Activated naive CD8-positive, alpha-beta T cell treated with anti-CD3 and anti-CD28 coated beads, Interleukin-2, amount 10 ng/mL, durations not matched to agents 7 days and 5 days (primary cell): Measurements from ENCODE around the gene ABCC3. TPM values are rescaled to one million over a fixed set of nuclear protein-coding genes. Genes with fewer than 3 reads are reported as not detected.

Experiments used
- ATAC-seq: fragments of 150-1000 bp; cut with Tn5 transposase; one replicate; pipeline ENCODE4 v1.10.0; 2021; ENCODE audit warnings: low read depth, moderate library complexity
- POLR2A ChIA-PET: fragments of 350-600 bp; sonication (Branson Sonifier 250); formaldehyde crosslinking; loops from one replicate; lab custom pipeline; 2021; ENCODE audit warnings: antibody characterized with exemption; lab: Charles Lee
- DNase-seq: peaks from one replicate; pipeline ENCODE4 v3.0.0; 2021
- H3K27ac Mint-ChIP-seq: one replicate; pipeline ENCODE4 v1.8.0; 2022; ENCODE audit warnings: mild to moderate bottlenecking, mixed read lengths
- H3K27me3 Mint-ChIP-seq: one replicate; pipeline ENCODE4 v1.8.0; 2022; ENCODE audit warnings: mild to moderate bottlenecking, moderate library complexity, mixed read lengths
- H3K36me3 Mint-ChIP-seq: one replicate; pipeline ENCODE4 v1.8.0; 2021; ENCODE audit warnings: mild to moderate bottlenecking, mixed read lengths
- H3K4me1 Mint-ChIP-seq: one replicate; pipeline ENCODE4 v1.8.0; 2021; ENCODE audit warnings: mixed read lengths
- H3K4me3 Mint-ChIP-seq: one replicate; pipeline ENCODE4 v1.8.0; 2022; ENCODE audit warnings: mild to moderate bottlenecking, moderate library complexity, mixed read lengths
- H3K9me3 Mint-ChIP-seq: one replicate; pipeline ENCODE4 v1.8.0; 2021; ENCODE audit warnings: mixed read lengths
- total RNA-seq, 2 experiments: library from RNA; stranded (reverse); gene quantifications; one replicate each; pipeline ENCODE4 v1.2.3, GENCODE V29; 2021

ABCC3 gene, protein sequence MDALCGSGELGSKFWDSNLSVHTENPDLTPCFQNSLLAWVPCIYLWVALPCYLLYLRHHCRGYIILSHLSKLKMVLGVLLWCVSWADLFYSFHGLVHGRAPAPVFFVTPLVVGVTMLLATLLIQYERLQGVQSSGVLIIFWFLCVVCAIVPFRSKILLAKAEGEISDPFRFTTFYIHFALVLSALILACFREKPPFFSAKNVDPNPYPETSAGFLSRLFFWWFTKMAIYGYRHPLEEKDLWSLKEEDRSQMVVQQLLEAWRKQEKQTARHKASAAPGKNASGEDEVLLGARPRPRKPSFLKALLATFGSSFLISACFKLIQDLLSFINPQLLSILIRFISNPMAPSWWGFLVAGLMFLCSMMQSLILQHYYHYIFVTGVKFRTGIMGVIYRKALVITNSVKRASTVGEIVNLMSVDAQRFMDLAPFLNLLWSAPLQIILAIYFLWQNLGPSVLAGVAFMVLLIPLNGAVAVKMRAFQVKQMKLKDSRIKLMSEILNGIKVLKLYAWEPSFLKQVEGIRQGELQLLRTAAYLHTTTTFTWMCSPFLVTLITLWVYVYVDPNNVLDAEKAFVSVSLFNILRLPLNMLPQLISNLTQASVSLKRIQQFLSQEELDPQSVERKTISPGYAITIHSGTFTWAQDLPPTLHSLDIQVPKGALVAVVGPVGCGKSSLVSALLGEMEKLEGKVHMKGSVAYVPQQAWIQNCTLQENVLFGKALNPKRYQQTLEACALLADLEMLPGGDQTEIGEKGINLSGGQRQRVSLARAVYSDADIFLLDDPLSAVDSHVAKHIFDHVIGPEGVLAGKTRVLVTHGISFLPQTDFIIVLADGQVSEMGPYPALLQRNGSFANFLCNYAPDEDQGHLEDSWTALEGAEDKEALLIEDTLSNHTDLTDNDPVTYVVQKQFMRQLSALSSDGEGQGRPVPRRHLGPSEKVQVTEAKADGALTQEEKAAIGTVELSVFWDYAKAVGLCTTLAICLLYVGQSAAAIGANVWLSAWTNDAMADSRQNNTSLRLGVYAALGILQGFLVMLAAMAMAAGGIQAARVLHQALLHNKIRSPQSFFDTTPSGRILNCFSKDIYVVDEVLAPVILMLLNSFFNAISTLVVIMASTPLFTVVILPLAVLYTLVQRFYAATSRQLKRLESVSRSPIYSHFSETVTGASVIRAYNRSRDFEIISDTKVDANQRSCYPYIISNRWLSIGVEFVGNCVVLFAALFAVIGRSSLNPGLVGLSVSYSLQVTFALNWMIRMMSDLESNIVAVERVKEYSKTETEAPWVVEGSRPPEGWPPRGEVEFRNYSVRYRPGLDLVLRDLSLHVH (N-terminal part only)
- total RNA-seq = 1 to 10 TPM in 1 of 2 experiments, under 1 TPM in 1; 0.77 to 1.4 TPM

DNA sequence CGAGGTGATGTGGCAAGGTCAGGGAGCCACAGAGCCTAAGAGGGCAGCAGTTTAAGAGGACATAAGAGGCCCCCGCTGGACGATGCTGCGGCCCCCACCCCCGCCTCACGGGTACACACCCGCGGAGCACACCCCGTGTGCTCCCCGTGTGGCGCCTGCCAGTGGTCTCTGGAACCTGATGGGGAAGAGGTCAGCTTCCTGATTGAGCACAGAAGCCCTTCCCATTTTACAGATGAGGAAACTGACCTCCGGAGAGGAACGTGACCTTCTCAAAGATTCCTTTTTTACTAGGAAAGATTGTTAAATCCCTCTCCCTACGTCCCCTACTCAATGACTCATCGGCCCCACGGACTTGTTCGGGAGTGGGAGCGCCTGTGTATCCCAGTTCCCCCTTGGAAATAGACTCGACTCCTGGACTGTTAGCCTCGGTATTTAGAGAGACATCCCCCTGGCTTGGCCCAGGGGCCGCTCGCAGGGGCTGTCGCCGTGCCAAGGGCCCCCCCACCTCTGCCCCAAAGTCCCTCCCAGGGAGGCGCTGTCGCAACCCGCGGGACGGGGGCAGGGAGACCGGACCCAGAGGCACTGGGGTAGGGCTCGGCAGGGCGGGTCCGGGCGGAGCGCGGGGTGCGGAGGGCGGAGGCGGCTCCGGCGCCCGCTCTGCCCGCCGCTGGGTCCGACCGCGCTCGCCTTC, at the start of gene ABCC3:
ABCC3 (plus strand) TSS at position 658 of the 691 bp plus-strand sequence. CDS start 56 bp downstream, outside the sequence.
- no peaks in the 10 kb centered on the region for H3K4me1 Mint-ChIP-seq
- no peak for DNase-seq
- H3K27me3 Mint-ChIP-seq = peaks cover 69% of the 10 kb centered on the region
- no peaks in the 10 kb centered on the region for H3K36me3 Mint-ChIP-seq
- ATAC-seq = peak; percentile 19
- no peaks in the 10 kb centered on the region for H3K9me3 Mint-ChIP-seq
- POLR2A ChIA-PET = no interaction called here
- no peak within 1 kb of the TSS for H3K4me3 Mint-ChIP-seq
- no peak within 1 kb of the TSS for H3K27ac Mint-ChIP-seq

DNA sequence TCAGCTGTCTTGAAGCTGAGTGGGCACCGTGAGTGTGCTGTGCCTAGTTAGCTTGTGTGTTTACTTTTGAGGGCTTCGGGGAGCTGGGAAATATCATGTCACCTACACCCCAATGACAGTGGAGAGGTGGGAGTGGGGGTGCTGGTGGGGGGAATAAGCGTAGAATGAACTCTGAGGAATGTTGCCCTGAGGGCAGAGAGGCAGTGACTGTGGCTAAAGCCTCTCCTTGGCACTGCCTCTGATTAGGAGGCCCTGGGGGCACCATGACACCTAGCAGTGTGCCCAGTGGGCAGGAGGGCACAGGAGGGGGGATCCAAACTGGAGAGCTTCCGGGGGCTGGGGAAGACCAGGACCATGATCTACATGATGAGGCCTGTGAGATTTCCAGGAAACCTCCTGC, 49.3 kb upstream of the ABCC3 start:
- peaks cover 12% of the 10 kb centered on the region for H3K27me3 Mint-ChIP-seq
- H3K4me3 Mint-ChIP-seq = no peak overlapping the region
- POLR2A ChIA-PET = no interaction called here
- DNase-seq (no peak), ATAC-seq (no peak)
- H3K36me3 Mint-ChIP-seq = no peaks in the 10 kb centered on the region
- no peaks in the 10 kb centered on the region for H3K4me1 Mint-ChIP-seq
- no peak overlapping the region for H3K27ac Mint-ChIP-seq
- H3K9me3 Mint-ChIP-seq = no peaks in the 10 kb centered on the region

DNA sequence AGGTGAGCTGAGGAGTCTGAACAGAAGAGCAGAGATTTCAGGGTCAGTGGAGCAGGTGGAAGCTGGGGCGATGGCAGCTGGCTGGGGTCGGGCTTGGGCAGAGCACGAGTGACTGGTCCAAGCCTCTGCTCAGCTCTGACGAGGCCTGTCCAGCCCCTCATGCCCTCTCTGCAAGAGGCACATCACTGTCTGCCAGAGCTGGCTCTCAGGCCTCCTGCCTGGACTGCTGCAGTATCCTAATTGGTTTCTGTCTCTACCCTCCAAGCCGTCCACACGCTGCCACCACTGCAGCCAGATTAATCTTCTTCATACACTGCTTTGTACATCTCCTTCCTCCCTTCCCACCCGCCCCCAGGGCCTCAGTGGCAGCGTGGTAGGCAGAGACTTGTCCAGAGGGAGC, 48.8 kb upstream of the ABCC3 start:
- no peaks in the 10 kb centered on the region for H3K4me1 Mint-ChIP-seq
- no peaks in the 10 kb centered on the region for H3K36me3 Mint-ChIP-seq
- DNase-seq = no peak
- H3K27me3 Mint-ChIP-seq = peaks cover 12% of the 10 kb centered on the region
- no peak overlapping the region for H3K27ac Mint-ChIP-seq
- no peak overlapping the region for H3K4me3 Mint-ChIP-seq
- no peak for ATAC-seq
- H3K9me3 Mint-ChIP-seq = no peaks in the 10 kb centered on the region
- POLR2A ChIA-PET = no interaction called here

DNA sequence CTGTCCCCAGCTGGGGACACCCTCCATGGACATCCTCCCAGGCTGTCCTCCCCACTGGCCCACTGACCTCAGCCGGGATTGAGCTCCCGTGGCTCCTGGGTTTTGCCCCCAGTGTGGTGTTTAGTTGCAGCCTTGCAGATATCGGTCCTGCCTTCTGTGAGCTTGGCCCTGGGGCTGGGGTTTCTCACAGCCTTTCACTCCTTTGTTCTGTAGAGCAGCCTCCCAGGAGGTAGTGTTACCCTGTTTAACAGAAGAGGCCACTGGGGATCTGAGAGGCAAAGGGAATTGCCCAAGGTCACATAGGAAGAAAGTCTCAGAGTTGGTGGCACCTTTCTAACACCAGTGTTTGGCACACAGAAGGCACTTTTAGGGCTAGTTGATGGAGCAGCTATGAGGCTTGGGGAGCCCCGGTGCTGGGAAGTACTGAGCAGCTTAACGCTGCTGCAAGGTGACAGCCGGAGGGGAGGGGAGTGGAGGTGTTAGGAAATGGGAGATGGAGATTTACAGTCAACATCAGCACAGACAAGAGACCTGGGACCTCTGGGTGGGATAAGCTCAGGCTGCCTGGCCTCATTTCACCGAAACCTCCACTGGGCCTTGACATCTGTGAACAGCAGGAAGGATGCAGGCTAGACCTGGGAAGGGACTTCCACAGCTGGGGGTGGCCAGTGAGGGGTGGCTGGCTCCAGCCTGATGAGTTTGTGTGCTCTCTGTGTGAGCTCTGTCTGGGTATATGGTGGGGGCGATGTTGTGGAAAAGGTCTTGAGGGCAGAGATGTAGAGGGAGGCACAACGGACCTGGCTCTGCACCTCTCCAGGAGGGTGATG, 48.0 kb upstream of the ABCC3 start:
- no peaks in the 10 kb centered on the region for H3K36me3 Mint-ChIP-seq
- DNase-seq = no peak
- no peak for ATAC-seq
- no peaks in the 10 kb centered on the region for H3K9me3 Mint-ChIP-seq
- H3K4me3 Mint-ChIP-seq = no peak overlapping the region
- no peaks in the 10 kb centered on the region for H3K4me1 Mint-ChIP-seq
- H3K27ac Mint-ChIP-seq = no peak overlapping the region
- POLR2A ChIA-PET = no interaction called here
- H3K27me3 Mint-ChIP-seq = peaks cover 12% of the 10 kb centered on the region

DNA sequence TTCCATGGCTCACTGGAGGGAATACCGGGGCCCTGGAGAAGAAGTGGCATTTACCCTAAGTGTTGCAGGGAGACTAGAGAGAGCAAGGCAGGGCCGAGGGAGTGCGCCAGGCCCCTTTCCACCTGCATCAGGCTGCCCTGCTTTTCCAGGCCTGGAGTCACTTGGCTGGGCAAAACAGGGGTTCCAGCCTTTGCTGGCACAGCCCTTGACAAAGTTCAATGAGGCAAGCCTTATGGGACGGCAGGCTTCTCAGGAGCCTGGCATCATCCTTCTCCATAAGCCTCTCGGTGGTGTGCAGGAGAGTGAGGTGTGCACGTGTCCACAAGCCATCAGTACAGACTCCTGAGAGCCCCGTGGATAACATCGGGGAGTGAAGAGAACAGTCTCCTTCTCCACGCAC, 47.1 kb upstream of the ABCC3 start:
- Mint-ChIP-seq H3K27me3 (peaks cover 12% of the 10 kb centered on the region), H3K36me3 (no peaks in the 10 kb centered on the region), H3K4me3 (no peak overlapping the region), H3K4me1 (no peaks in the 10 kb centered on the region), H3K27ac (no peak overlapping the region), H3K9me3 (no peaks in the 10 kb centered on the region)
- DNase-seq (no peak), ATAC-seq (no peak)
- POLR2A ChIA-PET = no interaction called here

DNA sequence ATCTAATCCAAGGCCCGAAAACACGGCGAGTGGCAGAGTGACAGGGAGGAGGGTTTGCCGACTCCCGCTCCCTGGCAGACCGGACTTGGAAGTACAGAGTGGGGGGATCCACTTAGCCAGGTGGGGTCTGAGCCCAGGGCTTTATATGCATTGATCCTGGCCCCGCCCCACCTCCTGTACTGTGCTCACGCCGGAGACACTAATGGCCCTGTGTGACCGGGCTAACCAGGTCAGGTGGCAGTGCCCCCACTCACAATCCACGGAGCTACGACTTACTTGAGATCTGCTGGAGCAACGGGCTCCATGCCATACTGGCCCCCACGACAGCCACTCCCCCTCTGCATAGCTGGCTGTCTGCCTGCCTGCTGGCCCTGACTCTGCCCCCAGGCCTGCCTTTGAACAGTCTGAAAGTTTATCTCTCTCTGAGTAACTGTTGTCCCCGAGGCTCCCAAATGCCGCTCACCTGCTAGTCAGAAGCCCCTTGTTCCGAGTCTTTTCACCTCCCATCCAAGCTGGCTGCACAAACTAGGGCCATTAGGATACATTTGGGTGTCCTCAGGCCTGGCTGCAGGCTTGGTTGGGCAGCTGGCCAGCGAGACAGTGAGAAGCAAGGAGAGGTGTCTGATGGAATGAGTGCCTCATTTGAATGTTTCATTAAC, 46.2 kb upstream of the ABCC3 start:
- DNase-seq (no peak), ATAC-seq (no peak)
- no peak overlapping the region for H3K4me3 Mint-ChIP-seq
- H3K27me3 Mint-ChIP-seq = peaks cover 9% of the 10 kb centered on the region
- POLR2A ChIA-PET = no interaction called here
- no peaks in the 10 kb centered on the region for H3K36me3 Mint-ChIP-seq
- no peaks in the 10 kb centered on the region for H3K9me3 Mint-ChIP-seq
- no peaks in the 10 kb centered on the region for H3K4me1 Mint-ChIP-seq
- H3K27ac Mint-ChIP-seq = no peak overlapping the region

DNA sequence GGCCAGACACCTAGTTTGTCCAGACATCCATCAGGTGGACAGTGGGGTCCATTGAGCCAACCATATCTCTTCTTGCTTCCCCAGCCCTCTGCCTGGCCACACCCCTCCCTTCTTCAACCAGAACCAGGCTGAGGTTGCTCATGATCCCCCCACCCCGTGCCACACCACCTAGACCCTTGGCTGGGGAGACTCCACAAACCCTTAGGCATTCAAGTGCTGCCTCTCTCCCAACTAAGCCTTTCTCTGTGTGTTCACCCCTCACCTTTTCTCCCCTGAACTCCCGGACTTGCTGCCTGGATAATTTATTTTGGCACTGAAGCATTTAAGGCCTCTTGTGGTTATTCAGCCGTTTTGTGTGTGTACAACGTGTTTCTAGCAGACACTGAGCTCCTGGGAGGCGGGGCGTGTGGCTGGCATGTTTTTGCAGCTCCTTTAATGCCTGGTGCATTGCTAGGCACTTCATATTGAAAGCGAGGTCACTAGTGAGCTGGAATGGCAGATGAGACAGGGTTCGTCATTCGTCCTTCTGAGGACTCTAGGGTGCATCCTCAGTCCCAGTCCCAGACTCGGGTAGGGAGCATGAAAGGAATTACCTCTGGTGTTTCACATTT, 45.5 kb upstream of the ABCC3 start:
- Mint-ChIP-seq H3K27ac (no peak overlapping the region), H3K36me3 (no peaks in the 10 kb centered on the region), H3K9me3 (no peaks in the 10 kb centered on the region), H3K4me1 (no peaks in the 10 kb centered on the region), H3K4me3 (no peak overlapping the region), H3K27me3 (peaks cover 4% of the 10 kb centered on the region)
- ATAC-seq (no peak), DNase-seq (no peak)
- POLR2A ChIA-PET = no interaction called here

DNA sequence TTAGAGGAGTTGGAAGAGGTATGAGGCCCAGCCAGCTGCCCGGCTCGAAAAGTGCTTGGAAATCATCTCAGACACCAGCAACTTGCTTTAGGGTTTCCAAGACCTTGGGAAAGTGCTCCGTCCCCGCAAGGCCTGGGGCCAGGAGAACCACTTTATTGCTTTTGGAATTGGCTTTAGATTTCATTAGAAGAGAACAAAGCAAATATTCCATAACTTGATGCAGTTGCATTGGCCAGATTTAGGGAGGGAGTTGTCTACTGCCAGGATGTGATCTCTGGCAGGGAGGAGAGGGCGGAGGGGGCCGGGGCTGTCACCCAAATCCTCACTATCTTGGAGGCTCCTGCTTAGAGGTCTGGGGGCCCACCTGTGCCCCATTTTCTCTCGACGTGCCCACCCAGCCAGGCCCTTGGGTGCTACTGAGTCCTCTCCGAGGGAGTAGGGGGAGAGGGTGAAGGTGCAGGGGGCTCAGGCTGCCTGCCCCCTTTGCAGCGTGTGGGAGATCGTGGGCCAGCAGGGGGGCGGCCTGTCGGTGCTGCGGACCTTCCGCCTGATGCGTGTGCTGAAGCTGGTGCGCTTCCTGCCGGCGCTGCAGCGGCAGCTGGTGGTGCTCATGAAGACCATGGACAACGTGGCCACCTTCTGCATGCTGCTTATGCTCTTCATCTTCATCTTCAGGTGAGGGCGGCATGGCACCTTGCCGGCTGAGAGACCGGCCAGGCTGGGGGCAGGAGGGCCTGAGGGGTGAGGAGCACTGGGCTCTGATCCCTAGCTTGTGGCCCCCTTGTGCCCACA, 43.5 kb upstream of the ABCC3 start:
- peaks cover 2% of the 10 kb centered on the region for H3K27me3 Mint-ChIP-seq
- POLR2A ChIA-PET = no interaction called here
- H3K36me3 Mint-ChIP-seq = no peaks in the 10 kb centered on the region
- no peak overlapping the region for H3K27ac Mint-ChIP-seq
- no peaks in the 10 kb centered on the region for H3K4me1 Mint-ChIP-seq
- no peak overlapping the region for H3K4me3 Mint-ChIP-seq
- no peak for ATAC-seq
- DNase-seq = no peak
- no peaks in the 10 kb centered on the region for H3K9me3 Mint-ChIP-seq

DNA sequence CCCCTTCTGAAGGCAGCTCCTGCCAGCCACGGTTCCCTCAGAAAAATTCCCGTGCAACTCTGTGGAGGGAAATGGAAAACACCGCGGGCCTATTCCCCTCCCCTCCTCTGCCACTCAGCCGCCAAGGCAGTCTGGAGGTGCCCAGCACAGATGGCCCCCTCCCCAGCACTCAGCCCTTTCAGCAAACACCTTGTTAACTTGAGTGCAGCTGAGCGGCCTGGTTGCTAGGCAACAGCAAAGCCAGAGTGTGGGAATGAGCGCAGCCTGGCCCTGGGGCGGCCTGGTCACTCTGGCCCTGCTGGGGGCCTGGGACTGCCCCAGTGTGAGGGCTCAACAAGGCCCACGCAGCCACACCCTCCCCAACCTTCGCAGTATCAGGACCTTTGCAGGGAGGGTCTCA, 41.4 kb upstream of the ABCC3 start:
- no peaks in the 10 kb centered on the region for H3K4me1 Mint-ChIP-seq
- H3K27me3 Mint-ChIP-seq = peaks cover 2% of the 10 kb centered on the region
- no peak overlapping the region for H3K27ac Mint-ChIP-seq
- no peaks in the 10 kb centered on the region for H3K9me3 Mint-ChIP-seq
- DNase-seq = no peak
- ATAC-seq = no peak
- POLR2A ChIA-PET = no interaction called here
- no peaks in the 10 kb centered on the region for H3K36me3 Mint-ChIP-seq
- no peak overlapping the region for H3K4me3 Mint-ChIP-seq

DNA sequence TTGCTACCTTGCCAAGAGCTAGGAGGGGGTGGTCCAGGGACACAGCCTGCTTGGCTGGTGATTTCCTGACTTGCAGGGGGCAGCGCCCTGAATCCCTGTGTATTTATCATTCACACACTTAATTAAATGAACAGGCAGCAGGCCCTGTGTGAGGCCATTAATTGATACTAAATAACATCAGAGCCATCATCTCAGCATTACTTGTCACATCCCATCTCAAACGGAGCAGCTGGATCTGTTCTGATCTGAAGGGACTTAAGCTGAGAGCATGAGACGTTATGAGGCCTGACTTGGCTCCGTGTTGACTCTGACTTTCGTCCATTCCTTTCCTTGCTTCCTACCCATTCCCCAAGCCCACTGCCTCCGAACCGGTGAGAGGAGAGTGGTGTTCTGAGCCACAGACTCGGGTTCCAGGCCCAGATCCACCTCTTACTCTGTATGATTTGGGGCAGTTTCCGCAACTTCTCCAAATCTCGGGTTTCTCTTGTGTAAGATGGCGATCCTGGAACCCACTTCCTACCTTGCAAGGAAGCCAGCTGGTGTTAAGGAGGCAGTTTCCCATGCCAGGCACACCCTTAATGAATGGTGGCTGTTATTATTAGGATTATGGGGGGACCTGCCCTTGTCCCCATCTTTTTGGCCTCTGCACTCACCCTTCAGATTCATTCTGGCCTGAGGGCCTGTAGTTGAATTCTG, 40.4 kb upstream of the ABCC3 start:
- DNase-seq = no peak
- H3K27me3 Mint-ChIP-seq = peaks cover 5% of the 10 kb centered on the region
- H3K4me3 Mint-ChIP-seq = no peak overlapping the region
- POLR2A ChIA-PET = no interaction called here
- H3K9me3 Mint-ChIP-seq = no peaks in the 10 kb centered on the region
- no peak overlapping the region for H3K27ac Mint-ChIP-seq
- no peaks in the 10 kb centered on the region for H3K36me3 Mint-ChIP-seq
- ATAC-seq = no peak
- no peaks in the 10 kb centered on the region for H3K4me1 Mint-ChIP-seq
